ENCODE results near the gene NBEA. TPM values are rescaled to one million over a fixed set of nuclear protein-coding genes. Genes with fewer than 3 reads are reported as not detected.
"Not testable (repeated sequence)": the region's sequence is repeated elsewhere in the genome, so short reads cannot be mapped to it uniquely, and the experiment has no call there.

Gene NBEA
- total RNA-seq, 1 donor from 2014 or later: 16.3 TPM

DNA sequence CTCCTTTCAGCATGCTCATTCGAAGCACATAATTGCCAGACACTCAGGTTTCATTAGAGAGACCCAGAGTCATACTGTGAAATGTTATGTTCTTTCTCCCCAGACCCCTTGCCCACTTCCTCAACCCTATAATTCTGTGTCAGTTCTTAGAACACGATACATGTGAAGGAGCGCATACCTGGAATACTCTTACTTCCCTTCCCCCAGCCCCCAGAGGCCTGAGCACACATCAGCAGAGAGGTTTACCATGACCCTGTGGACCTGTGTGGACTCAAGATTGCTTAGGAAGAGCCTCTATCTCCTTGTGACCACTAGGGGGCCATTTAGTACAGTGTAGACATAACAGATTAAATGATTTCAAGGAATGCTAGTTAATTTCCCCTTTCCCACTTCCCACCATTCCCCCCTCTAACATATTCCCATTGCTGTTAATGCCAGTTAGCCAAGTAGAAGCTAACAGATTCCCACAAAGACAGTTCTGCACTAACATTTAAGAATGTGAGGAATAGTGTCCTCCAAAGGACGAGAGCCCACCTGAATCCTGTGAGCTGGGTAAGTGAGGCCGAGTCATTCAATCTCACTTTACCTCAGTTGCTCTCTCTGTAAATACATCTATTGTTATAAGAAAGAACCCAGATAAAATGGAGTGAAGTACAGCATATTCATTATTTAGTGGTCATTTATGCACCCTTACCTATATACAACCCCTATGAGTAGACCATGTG, 688.6 kb downstream of the NBEA start:
- peak; percentile 91 for ATAC-seq
- no peak for DNase-seq (ENCODE audit: low spot score)
- intact Hi-C loops (cut with DNase I): no loop called here

DNA sequence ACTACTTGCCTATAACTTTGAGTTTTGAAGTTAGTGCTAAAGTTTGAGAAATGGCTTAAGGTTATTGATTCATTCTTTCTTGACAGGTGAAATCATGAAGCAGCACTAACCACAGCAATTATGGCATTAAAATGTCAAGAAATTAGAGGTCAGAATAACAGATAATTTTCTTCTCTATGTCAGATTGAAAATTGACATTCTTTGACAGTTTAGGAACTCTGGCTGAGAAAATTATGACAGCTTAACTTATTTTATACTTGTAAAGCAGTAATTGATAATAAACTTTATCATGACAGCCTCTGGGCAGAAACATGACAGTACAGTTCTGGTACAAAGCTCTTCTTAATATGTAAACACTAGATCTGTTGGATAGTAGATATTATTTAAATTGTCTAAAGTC, 689.6 kb downstream of the NBEA start:
- ATAC-seq (no peak), DNase-seq (ENCODE audit: low spot score) (no peak)
- intact Hi-C loops (cut with DNase I): no loop called here

DNA sequence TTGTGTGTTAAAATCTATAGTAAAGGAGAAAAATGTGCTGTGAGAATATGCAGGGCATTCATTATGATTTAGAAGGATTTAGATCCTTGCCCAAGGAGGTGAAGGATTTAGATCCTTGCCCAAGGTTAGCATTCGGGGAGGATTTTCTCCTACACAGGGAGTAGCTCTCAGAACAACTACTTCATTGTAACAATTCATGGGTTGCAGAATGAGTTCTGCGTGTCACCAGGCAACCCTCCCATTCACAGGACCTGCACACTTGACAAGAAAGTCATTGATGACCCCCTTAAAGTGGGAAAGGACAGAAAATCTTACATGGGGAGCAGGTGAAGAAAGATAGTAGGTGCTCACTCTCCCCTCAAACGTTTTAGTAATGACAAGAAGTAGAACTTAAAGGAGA, 701.6 kb downstream of the NBEA start:
- ATAC-seq: no peak
- DNase-seq (ENCODE audit: low spot score): no peak
- intact Hi-C loops (cut with DNase I): loop anchor here (10.0 kb wide), 1 partner anchor 321 kb away; no protein-coding TSS in a partner anchor

DNA sequence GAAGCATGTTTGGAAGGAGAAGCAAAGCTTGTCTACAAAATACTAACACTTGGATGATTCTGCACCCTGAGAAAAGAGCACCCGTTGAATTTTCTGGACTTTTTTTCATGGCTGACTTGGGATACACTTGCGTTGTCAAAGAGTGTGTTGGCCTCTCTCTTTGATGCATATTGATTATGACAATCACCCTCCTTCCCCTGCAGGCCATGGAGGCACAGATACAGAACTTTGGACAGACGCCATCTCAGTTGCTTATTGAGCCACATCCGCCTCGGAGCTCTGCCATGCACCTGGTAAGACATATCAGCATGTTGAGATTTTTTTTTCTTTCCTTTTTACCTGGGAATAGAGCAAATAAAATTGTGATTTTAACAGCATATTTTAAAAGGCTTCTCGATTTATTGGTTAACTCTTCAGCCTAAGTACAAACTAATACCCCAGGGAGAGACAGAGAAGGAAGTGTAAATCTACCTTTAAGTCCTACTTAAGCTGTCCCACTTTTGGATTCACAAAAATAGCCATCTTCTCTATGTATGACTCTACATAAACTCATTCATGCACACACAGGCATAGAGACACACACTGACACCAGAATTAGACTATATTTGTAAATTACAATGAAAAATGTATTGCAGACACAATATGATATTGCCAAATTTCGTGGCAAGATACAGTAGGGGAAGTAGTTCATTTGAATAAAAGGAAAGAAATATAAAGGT, 704.1 kb downstream of the NBEA start:
- ATAC-seq: no peak
- intact Hi-C loops (cut with DNase I): loop anchor here (10.0 kb wide), 1 partner anchor 319 kb away; no protein-coding TSS in a partner anchor
- DNase-seq (ENCODE audit: low spot score): no peak

DNA sequence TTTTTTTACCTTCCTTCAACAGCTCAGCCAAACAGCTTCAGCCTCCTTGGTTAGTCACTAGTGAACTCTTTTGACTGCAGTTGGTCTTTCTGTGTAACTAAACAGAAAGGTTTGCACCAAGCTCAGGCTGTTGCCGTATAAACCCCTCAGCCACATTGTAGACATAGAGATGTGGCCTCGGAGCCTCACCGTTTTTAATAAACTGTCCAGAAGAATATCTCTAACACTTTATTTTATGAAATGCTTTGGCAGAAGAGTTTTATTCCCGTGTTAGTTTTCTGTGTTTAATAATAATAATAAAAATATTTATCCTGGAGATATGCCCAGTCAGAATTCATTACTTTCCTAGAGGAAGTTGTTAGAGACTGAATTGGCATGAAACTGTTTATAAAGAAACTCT, 706.1 kb downstream of the NBEA start:
- intact Hi-C loops (cut with DNase I): loop anchor here (10.0 kb wide), 1 partner anchor 317 kb away; no protein-coding TSS in a partner anchor
- peak; percentile 69 for ATAC-seq
- DNase-seq (ENCODE audit: low spot score): no peak

DNA sequence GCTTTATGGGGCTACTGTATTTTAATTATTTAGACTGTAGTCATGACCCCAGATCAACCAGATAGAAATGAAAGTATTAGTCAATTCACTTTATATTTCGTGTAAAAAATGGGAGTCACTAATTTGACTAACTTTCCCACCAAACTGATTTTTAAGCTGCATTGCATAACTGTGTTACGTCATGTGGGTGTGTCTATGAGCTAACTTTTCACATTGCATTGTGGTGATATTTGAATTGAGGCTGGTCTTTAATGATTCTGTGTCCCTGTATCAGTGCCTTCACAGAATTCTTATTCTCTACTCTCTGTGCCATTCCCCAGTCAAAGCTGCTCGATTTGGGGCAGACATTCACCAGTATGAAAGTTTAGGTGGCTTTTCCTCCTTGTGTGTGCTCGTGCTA, 707.1 kb downstream of the NBEA start:
- ATAC-seq (peak; percentile 68), DNase-seq (ENCODE audit: low spot score) (no peak)
- intact Hi-C loops (cut with DNase I): loop anchor here (10.0 kb wide), 1 partner anchor 316 kb away; no protein-coding TSS in a partner anchor

DNA sequence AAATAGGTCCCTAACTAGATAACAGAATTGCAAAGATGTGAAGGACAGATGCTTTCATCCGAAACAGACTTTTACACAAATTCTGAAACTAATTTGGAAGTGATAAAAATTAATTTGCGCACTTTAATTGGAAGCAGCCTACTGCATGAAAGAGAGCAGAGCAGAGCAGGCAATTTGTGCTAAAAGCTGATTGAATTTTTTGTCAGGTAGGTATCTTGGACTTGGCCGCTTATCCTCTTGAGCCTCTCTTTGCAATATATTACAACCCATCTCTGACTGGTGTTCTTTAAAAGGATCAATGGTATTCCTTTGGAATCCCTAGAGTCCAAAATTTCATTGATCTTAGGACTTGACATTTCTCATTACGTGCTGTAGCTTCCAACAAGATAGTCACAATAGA, 717.7 kb downstream of the NBEA start:
- ATAC-seq (no peak), DNase-seq (ENCODE audit: low spot score) (no peak)
- intact Hi-C loops (cut with DNase I): no loop called here

DNA sequence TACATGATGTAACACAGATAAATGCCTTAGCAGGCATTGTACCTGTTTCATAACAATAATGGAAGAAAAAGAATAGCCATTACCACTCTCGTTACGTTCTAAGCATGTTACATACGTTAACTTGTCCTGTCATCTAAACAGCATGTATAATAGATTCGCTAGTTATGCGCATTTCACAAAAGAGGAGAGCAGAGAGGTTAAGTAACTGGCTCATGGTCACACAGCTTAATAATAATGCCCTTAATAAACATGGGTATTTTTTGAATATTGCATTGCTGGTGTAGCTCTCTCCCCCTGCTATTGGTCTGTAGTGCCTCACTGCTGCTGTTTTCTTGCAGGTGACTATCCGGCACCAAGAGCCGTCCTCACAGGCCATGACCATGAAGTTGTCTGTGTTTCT, 722.7 kb downstream of the NBEA start:
- intact Hi-C loops (cut with DNase I): no loop called here
- ATAC-seq (no peak), DNase-seq (ENCODE audit: low spot score) (no peak)

DNA sequence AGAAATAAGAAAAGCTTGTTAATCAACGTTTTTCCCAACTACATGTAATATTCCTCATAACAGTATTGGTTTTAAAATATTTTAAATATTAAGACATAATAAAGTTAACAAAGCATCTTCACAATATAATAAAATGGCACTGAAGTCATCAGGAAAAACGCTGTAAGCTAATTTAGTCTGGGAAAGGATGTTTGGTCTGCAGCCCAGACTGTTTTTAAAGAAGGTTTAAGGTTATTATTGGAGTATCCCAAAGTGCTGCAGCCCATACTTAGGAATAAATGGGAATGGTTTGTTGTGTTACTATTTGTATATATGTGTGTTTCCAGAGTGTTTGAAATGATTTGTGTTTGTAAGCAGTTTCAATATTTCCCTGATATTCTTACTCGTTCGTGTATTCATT, 727.3 kb downstream of the NBEA start:
- ATAC-seq (no peak), DNase-seq (ENCODE audit: low spot score) (no peak)
- intact Hi-C loops (cut with DNase I): no loop called here

DNA sequence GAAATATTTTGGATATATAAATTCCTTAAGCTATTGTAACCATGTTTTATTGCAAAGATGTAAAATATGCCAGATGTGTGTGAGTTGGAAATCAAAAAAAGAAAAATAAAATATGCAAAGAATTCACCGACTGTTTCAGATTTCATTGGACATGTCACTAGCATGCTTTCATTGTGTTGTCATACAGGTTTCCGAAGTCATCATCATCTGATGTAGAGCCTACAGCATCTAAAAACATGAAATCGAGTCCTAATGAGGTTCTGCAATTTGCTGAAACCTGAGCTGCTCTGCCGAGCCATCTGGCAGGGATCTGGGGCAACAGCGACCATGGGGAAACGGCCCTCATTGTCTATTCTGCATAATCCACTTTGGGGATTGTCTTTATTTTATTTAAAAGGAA, 730.5 kb downstream of the NBEA start:
- ATAC-seq (no peak), DNase-seq (ENCODE audit: low spot score) (no peak)
- intact Hi-C loops (cut with DNase I): no loop called here

DNA sequence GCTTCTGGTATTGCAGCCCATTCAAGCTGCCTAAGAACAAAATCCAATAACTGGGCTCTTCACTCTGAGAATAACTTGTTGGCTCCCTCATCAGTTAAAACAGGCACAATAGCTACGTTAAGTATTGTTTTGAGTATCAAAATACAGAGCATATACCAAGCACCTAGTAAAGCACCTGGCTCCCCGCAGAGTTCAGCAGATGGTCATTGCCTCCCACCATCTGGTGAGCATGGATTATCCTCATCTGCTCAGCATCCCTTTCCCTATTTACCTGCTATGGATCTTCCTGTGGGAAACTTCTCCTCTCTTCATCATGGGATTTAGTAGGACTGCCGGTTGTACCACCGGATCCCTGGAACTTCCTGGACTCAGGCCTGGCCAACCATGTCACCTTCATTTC, 733.6 kb downstream of the NBEA start:
- DNase-seq (ENCODE audit: low spot score): no peak
- no peak for ATAC-seq
- intact Hi-C loops (cut with DNase I): no loop called here

DNA sequence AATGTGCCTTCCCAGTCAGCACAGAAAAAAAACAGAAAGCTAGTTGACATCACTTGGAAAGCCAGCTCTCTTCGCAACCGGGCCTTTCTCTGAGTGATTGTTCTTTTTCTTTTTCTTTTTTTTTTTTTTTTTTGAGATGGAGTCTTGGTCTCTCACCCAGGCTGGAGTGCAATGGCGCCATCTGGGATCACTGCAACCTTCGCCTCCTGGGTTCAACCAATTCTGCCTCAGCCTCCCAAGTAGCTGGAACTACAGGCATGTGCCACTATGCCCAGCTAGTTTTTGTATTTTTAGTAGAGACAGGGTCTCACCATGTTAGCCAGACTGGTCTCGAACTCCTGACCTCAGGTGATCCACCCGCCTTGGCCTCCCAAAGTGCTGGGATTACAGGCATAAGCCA, 735.8 kb downstream of the NBEA start:
- ATAC-seq; intact Hi-C loops (cut with DNase I); DNase-seq (ENCODE audit: low spot score): not testable (repeated sequence)

DNA sequence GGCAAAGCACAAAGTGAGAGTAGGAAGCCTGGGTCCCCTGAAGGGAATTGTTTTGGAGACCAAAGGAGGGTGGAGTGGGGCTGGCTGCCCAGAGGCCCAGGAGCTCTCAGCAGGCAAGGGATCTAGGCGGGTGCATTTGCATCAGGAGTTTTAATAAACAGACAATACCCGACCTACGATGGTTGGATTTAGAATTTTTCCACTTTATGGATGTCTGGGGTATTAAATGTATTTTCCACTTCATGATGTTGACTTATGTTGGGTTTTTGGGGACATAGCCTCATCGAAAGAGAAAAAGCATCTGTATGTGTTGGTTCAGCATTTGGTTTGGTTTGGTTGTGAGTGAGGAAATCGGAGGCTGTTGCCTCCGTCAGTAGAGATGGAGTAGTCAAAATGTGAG, 739.6 kb downstream of the NBEA start:
- intact Hi-C loops (cut with DNase I): no loop called here
- DNase-seq (ENCODE audit: low spot score) (no peak), ATAC-seq (no peak)

DNA sequence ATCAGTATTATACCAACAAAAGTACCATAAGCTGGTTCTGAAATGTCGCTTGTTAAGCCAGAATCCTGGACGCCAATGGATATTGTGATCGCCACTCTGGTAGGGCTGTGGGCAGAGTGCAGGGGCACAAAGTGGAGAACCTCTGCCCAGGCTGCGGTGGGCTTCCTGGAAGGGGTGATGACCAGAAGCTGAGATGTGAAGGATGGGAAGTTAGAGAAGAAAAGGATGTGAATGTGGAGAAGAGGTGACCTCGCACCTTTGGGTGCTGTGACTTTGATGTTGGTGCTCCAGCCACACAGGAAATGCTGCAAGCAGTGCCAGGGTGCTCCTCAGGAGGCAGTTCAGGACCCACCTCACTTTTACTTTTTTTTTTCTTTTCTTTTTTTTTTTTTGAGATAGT, 742.4 kb downstream of the NBEA start:
- intact Hi-C loops (cut with DNase I): no loop called here
- no peak for ATAC-seq

DNA sequence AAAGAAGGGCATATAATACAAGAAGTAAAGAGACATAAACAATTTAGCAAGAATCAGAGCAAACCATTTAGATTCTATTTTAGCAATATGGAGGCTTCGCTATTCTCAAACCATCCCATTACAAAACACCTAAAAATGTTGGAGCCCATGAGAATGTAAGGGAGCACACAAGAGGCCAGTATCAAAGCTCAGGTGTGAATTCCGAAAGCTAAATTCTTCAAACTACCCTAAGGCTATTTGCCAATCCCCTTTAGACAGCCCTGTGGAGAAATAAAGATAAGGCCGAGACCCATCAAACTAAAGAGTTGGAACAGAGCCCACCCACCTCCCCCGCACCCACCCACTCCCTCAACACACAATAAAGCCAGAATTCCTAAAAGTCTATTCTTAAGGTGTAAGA, 745.3 kb downstream of the NBEA start:
- intact Hi-C loops (cut with DNase I): no loop called here
- ATAC-seq: no peak
- no peak for DNase-seq (ENCODE audit: low spot score)

More for the DNA sequence above, 742.4 kb downstream of the NBEA start:
- DNase-seq (ENCODE audit: low spot score): no peak

DNA sequence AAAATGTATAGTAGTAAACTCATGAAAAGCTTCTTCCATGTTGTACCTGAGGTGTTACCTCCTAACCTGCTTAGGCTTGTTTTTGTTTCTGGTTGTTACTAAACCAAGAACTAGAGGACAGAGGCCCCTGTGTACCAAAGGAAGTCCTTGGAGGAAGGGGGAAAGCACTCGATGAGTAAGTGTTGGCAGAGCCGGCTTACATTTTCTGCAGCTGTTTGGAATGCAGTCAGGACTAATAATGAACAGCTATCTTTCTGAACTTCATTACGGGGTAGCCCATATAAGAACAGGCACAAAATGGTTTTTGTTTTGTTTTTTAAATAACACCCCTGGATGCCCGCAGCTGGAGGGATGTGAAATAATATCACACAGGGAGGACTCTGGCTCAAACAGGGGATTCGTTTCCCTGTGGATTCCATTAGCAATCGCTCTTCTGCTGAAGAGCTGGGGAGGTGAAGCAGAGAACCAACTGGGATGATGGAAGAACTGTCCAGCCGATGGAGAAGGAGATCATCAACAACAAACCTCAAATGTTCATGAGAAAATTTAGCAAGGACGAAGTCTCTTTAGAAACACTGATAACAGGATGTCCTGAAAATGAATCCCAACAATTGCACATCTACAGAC, 748.6 kb downstream of the NBEA start:
- ATAC-seq: peak; percentile 72
- intact Hi-C loops (cut with DNase I): no loop called here
- no peak for DNase-seq (ENCODE audit: low spot score)

DNA sequence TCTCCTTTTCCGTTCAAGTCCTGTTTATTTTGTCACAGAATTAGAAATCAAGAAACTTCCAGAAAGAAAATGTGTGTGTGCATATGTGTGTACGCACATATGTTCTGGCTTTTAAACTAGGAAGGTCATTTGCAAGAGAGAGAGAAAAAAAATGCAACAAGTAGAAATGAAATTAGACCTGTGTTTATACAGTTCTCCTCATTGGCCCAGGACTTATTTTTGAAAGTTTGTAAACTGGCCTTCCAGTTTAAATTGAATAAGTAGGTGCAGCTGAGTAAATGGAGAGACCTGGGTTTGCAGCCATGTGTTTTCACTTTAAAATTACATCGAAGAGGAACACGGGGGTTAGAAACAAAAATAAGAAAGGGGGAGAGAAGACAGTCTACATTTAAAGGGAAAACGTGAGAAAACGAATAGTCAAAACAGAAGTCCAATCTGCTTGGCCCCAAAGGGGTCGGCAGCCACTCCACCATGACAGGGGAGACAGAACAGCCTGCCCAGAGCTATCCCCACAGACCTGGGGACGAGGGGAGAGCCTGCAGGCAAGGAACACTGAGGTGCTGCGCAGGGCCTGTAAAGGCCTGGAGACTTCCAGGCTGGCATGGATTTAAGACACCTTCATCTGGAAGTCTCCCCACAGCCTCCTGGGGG, 751.2 kb downstream of the NBEA start:
- DNase-seq (ENCODE audit: low spot score) (no peak), ATAC-seq (no peak)
- intact Hi-C loops (cut with DNase I): no loop called here

DNA sequence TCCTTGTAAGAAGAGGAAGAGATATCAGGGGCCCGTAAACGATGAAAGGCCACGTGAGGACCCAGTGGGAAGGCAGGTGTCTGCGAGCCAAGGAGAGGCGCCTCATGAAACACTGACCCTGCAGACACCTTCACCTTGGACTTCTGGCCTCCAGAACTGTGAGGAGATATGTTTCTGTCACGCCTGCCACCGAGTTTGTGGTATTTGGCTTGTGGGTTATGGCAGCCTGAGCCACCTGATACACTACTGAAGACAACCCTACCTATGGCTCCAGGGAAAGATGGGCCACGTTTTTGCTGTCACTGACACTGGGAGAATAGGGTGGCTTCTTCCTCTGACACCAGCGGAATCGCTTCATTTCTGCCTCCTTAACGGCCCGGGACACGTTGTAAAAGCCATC, 752.0 kb downstream of the NBEA start:
- no peak for ATAC-seq
- no peak for DNase-seq (ENCODE audit: low spot score)
- intact Hi-C loops (cut with DNase I): no loop called here

DNA sequence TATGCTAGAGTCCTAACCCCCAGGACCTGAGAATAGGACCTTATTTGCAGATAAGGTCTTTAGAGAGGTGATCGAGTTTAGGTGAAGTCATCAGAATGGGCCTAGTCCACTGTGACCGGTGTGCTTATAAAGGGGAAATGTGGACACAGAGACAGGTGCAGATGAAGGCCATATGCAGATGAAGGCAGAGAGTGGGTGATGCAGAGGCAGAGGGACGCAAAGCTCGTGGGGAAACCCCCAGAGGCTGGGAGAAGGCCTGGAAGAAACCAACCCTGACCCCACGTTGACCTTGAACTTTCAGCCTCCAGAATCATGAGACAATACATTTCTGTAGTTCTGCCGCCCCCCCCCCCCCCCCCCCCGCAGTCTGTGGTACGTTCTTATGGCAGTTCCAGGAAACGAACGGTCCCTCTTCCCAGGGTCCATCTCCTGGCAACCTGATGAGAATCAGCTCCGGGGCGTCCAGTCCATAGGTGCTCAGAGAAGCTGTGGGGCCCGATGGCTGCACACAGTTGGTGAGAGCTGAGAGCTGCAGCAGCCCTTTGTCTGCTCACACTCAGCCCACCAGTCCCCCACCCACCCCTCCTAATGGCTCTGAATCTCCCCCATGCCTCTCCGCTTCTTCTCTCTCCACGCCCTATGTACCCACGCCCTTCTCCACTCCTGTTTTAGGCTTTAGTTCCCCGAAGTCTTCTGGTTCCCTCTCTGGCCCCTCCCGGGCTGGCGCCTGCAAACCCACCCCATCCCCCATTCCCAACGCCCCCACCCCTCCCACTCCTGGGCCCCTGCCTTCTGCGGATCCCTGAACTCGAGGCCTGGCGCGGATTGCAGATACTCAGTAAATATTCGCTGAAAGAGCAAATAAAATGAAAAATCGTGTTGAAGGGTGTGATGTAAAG, 752.7 kb downstream of the NBEA start:
- intact Hi-C loops (cut with DNase I): no loop called here
- ATAC-seq: no peak
- no peak for DNase-seq (ENCODE audit: low spot score)

Measured in sciatic nerve (tissue), 2 donors.